ENCODE data around the gene CCDC148. TPM values are rescaled to one million over a fixed set of nuclear protein-coding genes. Genes with fewer than 3 reads are reported as not detected.

The CCDC148 gene
- total RNA-seq, 1 experiment from 2014 or later, result 2.1 TPM

DNA sequence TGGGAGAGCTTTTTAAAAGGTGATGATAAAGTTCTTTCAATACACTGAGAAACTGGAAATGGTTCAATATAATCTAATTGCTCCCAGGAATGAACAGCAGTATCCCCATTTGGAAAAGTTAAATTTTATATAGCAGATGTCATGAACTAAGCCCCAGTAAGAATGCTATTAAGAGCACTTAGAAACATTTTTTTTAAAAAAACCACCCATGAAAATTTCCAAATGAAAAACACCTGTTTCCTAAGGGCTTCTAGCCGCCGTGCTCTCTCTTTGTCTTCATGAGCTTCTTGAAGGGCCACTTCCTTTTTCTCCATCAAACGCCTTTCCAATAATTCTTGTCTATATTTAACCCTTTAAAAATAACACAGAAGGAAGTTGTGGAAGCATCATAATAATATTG, 277.9 kb downstream of the CCDC148 start:
- Mint-ChIP-seq H3K36me3 (no peaks in the 10 kb centered on the region), H3K4me1 (peaks cover 24% of the 10 kb centered on the region), H3K4me3 (no peak overlapping the region), H3K27me3 (ENCODE audit: low read depth) (peaks cover 4% of the 10 kb centered on the region; the same call in 1 of the 2 replicates), H3K9me3 (no peaks in the 10 kb centered on the region), H3K27ac (no peak overlapping the region)
- POLR2A ChIA-PET, result no interaction called here
- CTCF ChIA-PET, result interaction anchor here (0.9 to 3.4 kb wide), 5 partner anchors 34 to 575 kb away, joined by 3 to 25 read pairs (median 6); no protein-coding TSS in a partner anchor
- DNase-seq (ENCODE audit: low spot score) (no peak), ATAC-seq (no peak)
- no peak for TF ChIP-seq ZNF121 (CRISPR knock-in tag; IDR thresholded peaks at IDR 0.05)
- TF ChIP-seq ZNF317 (CRISPR knock-in tag; IDR thresholded peaks at IDR 0.05; ENCODE audit: borderline replicate concordance, low read depth), result no peak
- no peak for TF ChIP-seq FOXP4 (CRISPR knock-in tag; IDR thresholded peaks at IDR 0.05)
- TF ChIP-seq GRHL2 (CRISPR knock-in tag; IDR thresholded peaks at IDR 0.05; ENCODE audit: insufficient replicate concordance, severe bottlenecking), result no peak
- TF ChIP-seq ZNF232 (CRISPR knock-in tag; IDR thresholded peaks at IDR 0.05), result no peak
- TF ChIP-seq, protein P1, sequence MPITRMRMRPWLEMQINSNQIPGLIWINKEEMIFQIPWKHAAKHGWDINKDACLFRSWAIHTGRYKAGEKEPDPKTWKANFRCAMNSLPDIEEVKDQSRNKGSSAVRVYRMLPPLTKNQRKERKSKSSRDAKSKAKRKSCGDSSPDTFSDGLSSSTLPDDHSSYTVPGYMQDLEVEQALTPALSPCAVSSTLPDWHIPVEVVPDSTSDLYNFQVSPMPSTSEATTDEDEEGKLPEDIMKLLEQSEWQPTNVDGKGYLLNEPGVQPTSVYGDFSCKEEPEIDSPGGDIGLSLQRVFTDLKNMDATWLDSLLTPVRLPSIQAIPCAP (CRISPR knock-in tag; IDR thresholded peaks at IDR 0.05), result no peak
- TF ChIP-seq CBFB (CRISPR knock-in tag; IDR thresholded peaks at IDR 0.05; ENCODE audit: low read depth), result no peak
- TF ChIP-seq ZNF219 (CRISPR knock-in tag; IDR thresholded peaks at IDR 0.05; ENCODE audit: borderline replicate concordance), result no peak

DNA sequence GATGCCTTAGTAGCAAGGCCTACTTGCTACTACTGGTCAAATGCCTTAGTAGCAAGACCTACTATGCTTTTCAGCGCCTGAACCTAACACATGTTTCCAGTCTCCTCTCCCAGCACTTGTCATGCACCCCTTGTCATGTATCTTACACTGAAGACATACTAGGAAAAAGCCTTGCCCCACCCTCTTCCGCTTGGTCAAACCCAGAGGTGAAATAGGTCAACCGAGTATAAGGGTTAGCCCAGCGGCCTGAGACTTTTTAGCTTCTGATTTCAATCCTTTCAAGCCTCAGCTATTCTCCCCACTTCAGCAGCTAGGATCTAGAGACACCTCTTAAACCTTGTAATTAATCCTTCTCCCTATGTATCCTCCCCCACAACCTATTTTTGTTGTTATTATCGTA, 281.6 kb downstream of the CCDC148 start:
- POLR2A ChIA-PET, result no interaction called here
- CTCF ChIA-PET, result interaction anchor here (0.6 to 1.3 kb wide), 2 partner anchors 571 to 888 kb away, joined by 3 to 5 read pairs; no protein-coding TSS in a partner anchor

GRCh38 chr2:158174495-158174894, 282.1 kb downstream of the CCDC148 start:
- no peak for DNase-seq (ENCODE audit: low spot score)
- POLR2A ChIA-PET, result no interaction called here
- H3K4me3 Mint-ChIP-seq, result no peak overlapping the region
- no peaks in the 10 kb centered on the region for H3K36me3 Mint-ChIP-seq
- no peak for ATAC-seq
- TF ChIP-seq ZNF121 (CRISPR knock-in tag; IDR thresholded peaks at IDR 0.05) (no peak), SOX15 (CRISPR knock-in tag; IDR thresholded peaks at IDR 0.05) (no peak), ZNF416 (CRISPR knock-in tag; IDR thresholded peaks at IDR 0.05) (no peak), JUN (CRISPR knock-in tag; IDR thresholded peaks at IDR 0.05) (no peak), SMAD3 (CRISPR knock-in tag; IDR thresholded peaks at IDR 0.05; ENCODE audit: borderline replicate concordance) (no peak), ZNF138 (CRISPR knock-in tag; conservative IDR thresholded peaks at IDR 0.05) (no peak), E2F4 (CRISPR knock-in tag; IDR thresholded peaks at IDR 0.05; ENCODE audit: borderline replicate concordance, low read depth) (no peak), ATF1 (CRISPR knock-in tag; IDR thresholded peaks at IDR 0.05) (no peak), ZNF317 (CRISPR knock-in tag; IDR thresholded peaks at IDR 0.05; ENCODE audit: borderline replicate concordance, low read depth) (no peak), TEAD1 (CRISPR knock-in tag; IDR thresholded peaks at IDR 0.05) (no peak), NR3C1 (CRISPR knock-in tag; conservative IDR thresholded peaks at IDR 0.05; ENCODE audit: low read depth) (no peak), FOXP1 (CRISPR knock-in tag; IDR thresholded peaks at IDR 0.05; ENCODE audit: borderline replicate concordance) (no peak), PREB (CRISPR knock-in tag; IDR thresholded peaks at IDR 0.05; ENCODE audit: borderline replicate concordance) (no peak)
- TF ChIP-seq, protein P2, sequence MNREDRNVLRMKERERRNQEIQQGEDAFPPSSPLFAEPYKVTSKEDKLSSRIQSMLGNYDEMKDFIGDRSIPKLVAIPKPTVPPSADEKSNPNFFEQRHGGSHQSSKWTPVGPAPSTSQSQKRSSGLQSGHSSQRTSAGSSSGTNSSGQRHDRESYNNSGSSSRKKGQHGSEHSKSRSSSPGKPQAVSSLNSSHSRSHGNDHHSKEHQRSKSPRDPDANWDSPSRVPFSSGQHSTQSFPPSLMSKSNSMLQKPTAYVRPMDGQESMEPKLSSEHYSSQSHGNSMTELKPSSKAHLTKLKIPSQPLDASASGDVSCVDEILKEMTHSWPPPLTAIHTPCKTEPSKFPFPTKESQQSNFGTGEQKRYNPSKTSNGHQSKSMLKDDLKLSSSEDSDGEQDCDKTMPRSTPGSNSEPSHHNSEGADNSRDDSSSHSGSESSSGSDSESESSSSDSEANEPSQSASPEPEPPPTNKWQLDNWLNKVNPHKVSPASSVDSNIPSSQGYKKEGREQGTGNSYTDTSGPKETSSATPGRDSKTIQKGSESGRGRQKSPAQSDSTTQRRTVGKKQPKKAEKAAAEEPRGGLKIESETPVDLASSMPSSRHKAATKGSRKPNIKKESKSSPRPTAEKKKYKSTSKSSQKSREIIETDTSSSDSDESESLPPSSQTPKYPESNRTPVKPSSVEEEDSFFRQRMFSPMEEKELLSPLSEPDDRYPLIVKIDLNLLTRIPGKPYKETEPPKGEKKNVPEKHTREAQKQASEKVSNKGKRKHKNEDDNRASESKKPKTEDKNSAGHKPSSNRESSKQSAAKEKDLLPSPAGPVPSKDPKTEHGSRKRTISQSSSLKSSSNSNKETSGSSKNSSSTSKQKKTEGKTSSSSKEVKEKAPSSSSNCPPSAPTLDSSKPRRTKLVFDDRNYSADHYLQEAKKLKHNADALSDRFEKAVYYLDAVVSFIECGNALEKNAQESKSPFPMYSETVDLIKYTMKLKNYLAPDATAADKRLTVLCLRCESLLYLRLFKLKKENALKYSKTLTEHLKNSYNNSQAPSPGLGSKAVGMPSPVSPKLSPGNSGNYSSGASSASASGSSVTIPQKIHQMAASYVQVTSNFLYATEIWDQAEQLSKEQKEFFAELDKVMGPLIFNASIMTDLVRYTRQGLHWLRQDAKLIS (CRISPR knock-in tag; IDR thresholded peaks at IDR 0.05; ENCODE audit: borderline replicate concordance), result no peak
- TF ChIP-seq, protein P3, sequence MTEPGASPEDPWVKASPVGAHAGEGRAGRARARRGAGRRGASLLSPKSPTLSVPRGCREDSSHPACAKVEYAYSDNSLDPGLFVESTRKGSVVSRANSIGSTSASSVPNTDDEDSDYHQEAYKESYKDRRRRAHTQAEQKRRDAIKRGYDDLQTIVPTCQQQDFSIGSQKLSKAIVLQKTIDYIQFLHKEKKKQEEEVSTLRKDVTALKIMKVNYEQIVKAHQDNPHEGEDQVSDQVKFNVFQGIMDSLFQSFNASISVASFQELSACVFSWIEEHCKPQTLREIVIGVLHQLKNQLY (CRISPR knock-in tag; IDR thresholded peaks at IDR 0.05), result no peak
- no peaks in the 10 kb centered on the region for H3K4me1 Mint-ChIP-seq
- CTCF ChIA-PET, result interaction anchor here (0.6 to 3.5 kb wide), 3 partner anchors 140 to 889 kb away, joined by 3 to 15 read pairs (median 5); no protein-coding TSS in a partner anchor
- no peaks in the 10 kb centered on the region for H3K27me3 Mint-ChIP-seq (ENCODE audit: low read depth)
- no peaks in the 10 kb centered on the region for H3K9me3 Mint-ChIP-seq
- H3K27ac Mint-ChIP-seq, result no peak overlapping the region

More for the DNA sequence above, 281.6 kb downstream of the CCDC148 start:
- H3K9me3 Mint-ChIP-seq, result no peaks in the 10 kb centered on the region
- no peak for TF ChIP-seq SMAD3 (CRISPR knock-in tag; IDR thresholded peaks at IDR 0.05; ENCODE audit: borderline replicate concordance)
- no peak overlapping the region for H3K27ac Mint-ChIP-seq
- no peak for DNase-seq (ENCODE audit: low spot score)
- H3K4me1 Mint-ChIP-seq, result no peaks in the 10 kb centered on the region
- no peak for ATAC-seq
- no peaks in the 10 kb centered on the region for H3K36me3 Mint-ChIP-seq
- H3K4me3 Mint-ChIP-seq, result no peak overlapping the region
- H3K27me3 Mint-ChIP-seq (ENCODE audit: low read depth), result no peaks in the 10 kb centered on the region
